Skeletal muscle satellite cell (primary cell): ENCODE results near the gene TMEM179.

Experiments used
- H3K27me3 ChIP-seq: 2 replicates; pipeline ENCODE4 v1.7.0; 2013; ENCODE audit warnings: low read length; ENCODE audit not compliant: control insufficient read depth, insufficient read depth
- H3K36me3 ChIP-seq: 2 replicates; pipeline ENCODE4 v1.7.0; 2013; ENCODE audit warnings: mild to moderate bottlenecking, control low read depth, low read length; ENCODE audit not compliant: insufficient read depth
- H3K4me1 ChIP-seq: 2 replicates; pipeline ENCODE4 v1.7.0; 2013; ENCODE audit warnings: low read length; ENCODE audit not compliant: control insufficient read depth, insufficient read depth
- H3K4me2 ChIP-seq: 2 replicates; pipeline ENCODE4 v1.7.0; 2013; ENCODE audit warnings: mild to moderate bottlenecking, low read length
- H3K4me3 ChIP-seq: 2 replicates; pipeline ENCODE4 v1.7.0; 2013; ENCODE audit warnings: low read length
- H3K9ac ChIP-seq: 2 replicates; pipeline ENCODE4 v1.7.0; 2013; ENCODE audit warnings: mild to moderate bottlenecking, low read depth, low read length, moderate library complexity
- H3K9me3 ChIP-seq: replicated peaks from 2 replicates; pipeline ENCODE4 v1.7.0; 2013; ENCODE audit warnings: mild to moderate bottlenecking, control low read depth, low read length

Gene TMEM179

GRCh38 chr14:104589338-104590195 lies 15.0 kb downstream of the TMEM179 start:
- peaks cover 60% of the 10 kb centered on the region for H3K27me3 ChIP-seq
- no peak overlapping the region for H3K9ac ChIP-seq
- H3K4me2 ChIP-seq: no peak overlapping the region
- H3K4me1 ChIP-seq: no peaks in the 10 kb centered on the region
- H3K9me3 ChIP-seq: no peaks in the 10 kb centered on the region
- H3K4me3 ChIP-seq: no peak overlapping the region
- no peaks in the 10 kb centered on the region for H3K36me3 ChIP-seq

DNA sequence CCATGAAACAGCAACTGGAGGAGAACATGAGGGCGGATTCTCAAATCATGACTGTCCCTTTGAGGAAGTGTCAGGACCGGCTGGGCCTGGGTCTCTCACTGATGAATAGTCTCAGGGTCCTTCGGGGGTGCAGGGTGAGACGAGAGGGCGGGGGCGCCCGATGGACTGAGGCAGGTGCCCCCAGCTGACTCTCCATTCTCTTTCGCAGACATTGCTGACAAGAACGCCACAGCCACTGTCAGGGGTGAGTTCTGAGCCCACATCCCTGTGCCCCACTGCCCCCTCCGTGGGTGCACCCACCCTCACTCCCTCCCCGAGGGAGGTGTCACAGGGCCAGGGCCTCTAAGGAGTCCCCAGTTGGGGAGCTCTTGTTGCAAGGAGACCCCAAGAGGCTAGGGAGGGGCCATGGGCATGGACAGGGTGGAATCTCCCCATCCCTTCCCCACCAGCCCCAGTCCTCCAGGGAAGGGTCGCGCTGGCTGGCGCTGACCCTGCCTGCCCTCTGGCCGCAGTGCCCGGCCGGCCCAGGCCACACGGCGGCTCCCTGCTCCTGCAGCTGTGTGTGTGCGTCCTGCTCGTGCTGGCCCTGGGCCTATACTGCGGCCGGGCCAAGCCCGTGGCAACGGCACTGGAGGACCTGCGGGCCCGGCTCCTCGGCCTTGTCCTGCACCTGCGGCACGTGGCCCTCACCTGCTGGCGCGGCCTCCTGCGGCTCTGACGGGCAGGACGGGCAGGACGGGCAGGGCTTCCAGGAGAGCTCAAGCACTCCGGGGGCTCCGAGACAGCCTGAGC lies 16.3 kb downstream of the TMEM179 start:
- no peaks in the 10 kb centered on the region for H3K4me1 ChIP-seq
- no peak overlapping the region for H3K9ac ChIP-seq
- H3K4me3 ChIP-seq: no peak overlapping the region
- H3K9me3 ChIP-seq: no peaks in the 10 kb centered on the region
- H3K4me2 ChIP-seq: no peak overlapping the region
- no peaks in the 10 kb centered on the region for H3K36me3 ChIP-seq
- peaks cover 71% of the 10 kb centered on the region for H3K27me3 ChIP-seq

GRCh38 chr14:104587641-104588040 lies 16.9 kb downstream of the TMEM179 start:
- H3K9me3 ChIP-seq: no peaks in the 10 kb centered on the region
- no peak overlapping the region for H3K4me2 ChIP-seq
- peaks cover 77% of the 10 kb centered on the region for H3K27me3 ChIP-seq
- no peaks in the 10 kb centered on the region for H3K4me1 ChIP-seq
- H3K36me3 ChIP-seq: no peaks in the 10 kb centered on the region
- H3K9ac ChIP-seq: no peak overlapping the region
- no peak overlapping the region for H3K4me3 ChIP-seq

DNA sequence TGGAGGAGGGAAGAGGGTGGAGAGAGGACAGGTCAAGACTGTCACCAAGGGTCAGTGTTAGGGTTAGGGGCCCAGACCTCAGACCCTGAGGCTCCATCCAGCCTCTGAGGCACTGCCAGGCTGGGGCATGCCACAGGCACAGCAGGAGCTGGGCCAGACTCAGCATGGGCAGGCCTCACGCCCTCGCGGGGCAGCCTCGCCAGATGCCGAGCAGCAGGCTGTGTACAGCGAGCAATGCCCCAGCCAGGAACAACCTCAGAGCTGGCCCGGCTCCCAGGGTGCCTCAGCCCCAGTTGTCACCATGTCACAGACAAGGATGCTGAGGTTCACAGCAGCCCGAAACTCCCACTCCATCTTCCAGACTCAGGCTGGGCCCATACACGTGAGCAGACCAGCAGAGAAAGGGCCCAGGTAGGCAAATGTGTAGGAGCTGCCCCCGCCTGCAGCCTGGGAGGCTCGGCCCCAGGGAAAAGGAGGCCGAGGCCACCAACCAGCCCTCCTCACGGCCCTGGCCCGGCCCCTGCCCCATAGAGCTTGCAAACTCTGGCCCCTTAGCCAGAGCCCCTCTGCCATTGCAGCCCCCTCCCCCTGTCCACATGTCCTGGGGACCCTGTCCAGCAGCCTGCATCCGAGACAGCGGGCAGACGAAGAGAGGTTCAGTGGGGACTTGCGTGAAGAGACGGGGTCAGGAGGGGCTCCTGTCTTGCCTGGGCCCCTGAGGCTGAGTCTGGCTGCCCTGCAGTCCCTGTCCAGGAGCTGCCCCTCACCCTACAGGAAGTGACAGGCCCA lies 17.5 kb downstream of the TMEM179 start:
- Histone ChIP-seq H3K4me3 (no peak overlapping the region), H3K4me2 (no peak overlapping the region), H3K9me3 (no peaks in the 10 kb centered on the region), H3K4me1 (no peaks in the 10 kb centered on the region), H3K9ac (no peak overlapping the region), H3K27me3 (peaks cover 83% of the 10 kb centered on the region), H3K36me3 (no peaks in the 10 kb centered on the region)

GRCh38 chr14:104585966-104586697 lies 18.4 kb downstream of the TMEM179 start:
- Histone ChIP-seq H3K9ac (no peak overlapping the region), H3K9me3 (no peaks in the 10 kb centered on the region), H3K4me2 (no peak overlapping the region), H3K36me3 (no peaks in the 10 kb centered on the region), H3K4me3 (no peak overlapping the region), H3K4me1 (no peaks in the 10 kb centered on the region), H3K27me3 (peaks cover 88% of the 10 kb centered on the region)

DNA sequence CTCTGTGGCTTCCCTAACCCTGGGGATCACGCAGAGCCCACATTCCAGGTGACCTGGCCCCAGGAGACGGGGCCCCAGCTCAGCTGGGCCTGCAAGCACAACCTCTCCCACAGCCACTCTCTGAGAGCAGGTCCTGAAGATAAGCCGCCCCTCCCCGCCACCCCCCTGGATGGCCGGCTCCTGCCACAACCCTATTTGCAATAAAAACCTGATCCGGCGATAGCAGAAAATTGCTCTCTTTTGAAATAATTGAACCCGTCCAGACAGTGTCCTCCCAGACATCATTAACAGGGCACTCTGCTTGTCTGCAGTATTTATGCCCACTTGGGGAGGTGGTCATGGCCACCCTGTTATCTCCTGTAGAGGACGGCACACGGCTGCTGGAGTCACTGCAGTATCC lies 20.0 kb downstream of the TMEM179 start:
- no peaks in the 10 kb centered on the region for H3K9me3 ChIP-seq
- H3K27me3 ChIP-seq: peaks cover 96% of the 10 kb centered on the region
- H3K4me1 ChIP-seq: no peaks in the 10 kb centered on the region
- H3K4me2 ChIP-seq: no peak overlapping the region
- no peaks in the 10 kb centered on the region for H3K36me3 ChIP-seq
- no peak overlapping the region for H3K9ac ChIP-seq
- no peak overlapping the region for H3K4me3 ChIP-seq

DNA sequence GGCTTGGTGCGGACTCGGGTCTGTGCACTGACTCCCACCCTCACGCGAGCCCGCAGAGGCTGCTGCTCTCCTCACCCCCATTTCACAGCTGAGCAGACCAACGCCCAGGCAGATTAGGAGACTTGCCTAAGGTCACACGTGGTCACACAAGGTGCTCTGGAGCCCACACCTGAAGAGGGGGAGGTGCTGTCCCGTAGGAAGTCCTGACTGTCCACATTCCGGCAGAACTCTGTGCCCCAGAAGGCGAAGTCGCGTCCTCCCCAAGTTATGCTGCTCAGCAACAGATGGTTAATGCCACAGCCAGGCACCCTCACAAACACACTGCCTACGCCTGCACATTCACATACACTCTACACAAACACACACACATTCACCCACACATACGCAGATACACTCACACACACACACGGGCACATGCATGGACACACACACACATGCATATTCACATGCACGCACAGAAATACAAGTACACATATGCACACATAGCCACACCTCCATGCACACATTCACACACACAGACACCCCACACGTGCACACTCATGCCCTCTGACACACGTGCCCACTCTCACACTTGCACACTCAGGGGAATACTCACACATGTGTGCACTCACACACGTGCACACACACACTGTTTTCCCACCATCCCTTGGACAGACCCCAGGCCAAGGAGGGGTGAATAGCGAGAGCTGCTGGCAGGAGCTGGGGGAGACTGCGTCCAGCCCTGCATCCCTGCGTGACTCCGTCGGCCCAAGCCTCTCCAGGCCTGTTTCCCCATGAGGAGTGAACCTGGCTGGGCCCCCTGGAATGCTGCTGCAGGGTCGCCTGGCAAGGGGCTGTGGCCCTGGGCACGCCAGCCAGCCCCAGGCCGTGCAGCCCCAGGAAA lies 20.9 kb downstream of the TMEM179 start:
- Histone ChIP-seq H3K9ac (no peak overlapping the region), H3K4me3 (no peak overlapping the region), H3K36me3 (no peaks in the 10 kb centered on the region), H3K4me1 (no peaks in the 10 kb centered on the region), H3K27me3 (peaks cover 96% of the 10 kb centered on the region), H3K9me3 (no peaks in the 10 kb centered on the region), H3K4me2 (no peak overlapping the region)

GRCh38 chr14:104582662-104583061 lies 21.9 kb downstream of the TMEM179 start:
- Histone ChIP-seq H3K36me3 (no peaks in the 10 kb centered on the region), H3K9ac (no peak overlapping the region), H3K4me1 (no peaks in the 10 kb centered on the region), H3K4me3 (no peak overlapping the region), H3K27me3 (peaks cover 96% of the 10 kb centered on the region), H3K9me3 (no peaks in the 10 kb centered on the region), H3K4me2 (no peak overlapping the region)

DNA sequence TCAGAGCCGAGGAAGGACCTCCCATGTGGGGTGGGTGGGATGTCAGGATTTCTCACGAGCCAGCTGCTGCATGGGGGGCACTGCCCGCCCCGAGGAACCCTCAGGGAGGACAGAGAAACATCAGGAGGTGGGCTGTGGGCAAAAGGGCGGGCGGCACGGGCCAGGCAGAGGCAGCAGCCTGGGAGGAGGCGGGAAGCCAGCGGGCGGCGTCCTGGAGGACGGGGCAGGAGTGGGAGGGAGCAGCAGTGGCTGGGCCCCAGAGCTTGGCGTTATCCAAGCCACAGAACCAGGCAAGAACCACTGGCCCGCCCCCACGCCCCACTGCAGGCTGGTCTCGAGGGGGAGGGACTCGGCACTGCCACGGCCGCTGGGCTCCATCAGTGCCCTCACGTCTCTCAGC lies 22.6 kb downstream of the TMEM179 start:
- H3K4me2 ChIP-seq: no peak overlapping the region
- H3K36me3 ChIP-seq: no peaks in the 10 kb centered on the region
- H3K4me3 ChIP-seq: no peak overlapping the region
- no peaks in the 10 kb centered on the region for H3K4me1 ChIP-seq
- H3K9ac ChIP-seq: no peak overlapping the region
- peaks cover 94% of the 10 kb centered on the region for H3K27me3 ChIP-seq
- H3K9me3 ChIP-seq: no peaks in the 10 kb centered on the region

GRCh38 chr14:104581521-104581920 lies 23.1 kb downstream of the TMEM179 start:
- Histone ChIP-seq H3K4me2 (no peak overlapping the region), H3K4me1 (no peaks in the 10 kb centered on the region), H3K36me3 (no peaks in the 10 kb centered on the region), H3K9me3 (no peaks in the 10 kb centered on the region), H3K4me3 (no peak overlapping the region), H3K9ac (no peak overlapping the region), H3K27me3 (peaks cover 94% of the 10 kb centered on the region)
